Effector CD4-positive, alpha-beta T cell (primary cell): Measurements from ENCODE around the gene OR52N4.
"Not testable (repeated sequence)": the region's sequence is repeated elsewhere in the genome, so short reads cannot be mapped to it uniquely, and the experiment has no call there.

ENCODE experiments used
- DNase-seq: peaks from one replicate; pipeline ENCODE4 v3.0.0-alpha.2; 2020
- total RNA-seq: gene quantifications from one replicate; lab custom pipeline; 2026; lab: John Stamatoyannopoulos, UW

Gene OR52N4
- total RNA-seq, result 2.1 reads per million, percentile 4 among the genes with 10 or more reads in this experiment

- no peak for DNase-seq
These were observed at the start of gene OR52N4 for GRCh38 chr11:5753943-5754342. Gene OR52N4 (plus strand): TSS chr11:5754243. CDS start chr11:5754741, 498 bp downstream.

- DNase-seq, result no peak
These were observed 48.4 kb upstream of the OR52N4 start for GRCh38 chr11:5705688-5706087.

- no peak for DNase-seq
These were observed 41.5 kb upstream of the OR52N4 start for GRCh38 chr11:5712507-5712906.

- DNase-seq, result no peak
These were observed 40.3 kb upstream of the OR52N4 start for GRCh38 chr11:5713695-5714094.

- DNase-seq, result not testable (repeated sequence)
These were observed 37.5 kb upstream of the OR52N4 start for GRCh38 chr11:5716518-5716917.

GRCh38 chr11:5719703-5720495, 34.1 kb upstream of the OR52N4 start:
- no peak for DNase-seq

- no peak for DNase-seq
These were observed 31.4 kb upstream of the OR52N4 start for GRCh38 chr11:5722622-5723021.

GRCh38 chr11:5726351-5726750, 27.7 kb upstream of the OR52N4 start:
- no peak for DNase-seq

GRCh38 chr11:5727691-5728090, 26.4 kb upstream of the OR52N4 start:
- no peak for DNase-seq

- no peak for DNase-seq
These were observed 17.6 kb upstream of the OR52N4 start, which contains the start of gene OR56B1 for GRCh38 chr11:5736396-5736795. Gene OR56B1 (plus strand): TSS chr11:5736448. CDS start chr11:5736517, 69 bp downstream.

- no peak for DNase-seq
These were observed 17.0 kb upstream of the OR52N4 start for GRCh38 chr11:5737091-5737490.

- DNase-seq, result no peak
These were observed 16.2 kb upstream of the OR52N4 start for GRCh38 chr11:5737670-5738392.

GRCh38 chr11:5738431-5738830, 15.6 kb upstream of the OR52N4 start:
- DNase-seq, result no peak

GRCh38 chr11:5746614-5747013, 7.4 kb upstream of the OR52N4 start:
- DNase-seq, result no peak

- DNase-seq, result no peak
These were observed 4.2 kb upstream of the OR52N4 start for GRCh38 chr11:5749836-5750235.

GRCh38 chr11:5767056-5767455, 13.0 kb downstream of the OR52N4 start:
- DNase-seq, result no peak

GRCh38 chr11:5783255-5783654, 29.2 kb downstream of the OR52N4 start, which contains the start of gene OR52N5:
Gene OR52N5 (minus strand): TSS chr11:5783355. CDS start chr11:5778634, 4,721 bp downstream.
- no peak for DNase-seq

GRCh38 chr11:5791165-5791564, 37.1 kb downstream of the OR52N4 start, which contains the start of gene OR52N1:
Gene OR52N1 (minus strand): TSS chr11:5791265. CDS start chr11:5788816, 2,449 bp downstream.
- DNase-seq, result no peak

GRCh38 chr11:5796541-5796940, 42.5 kb downstream of the OR52N4 start:
- DNase-seq, result no peak

- no peak for DNase-seq
These were observed 49.9 kb downstream of the OR52N4 start for GRCh38 chr11:5803982-5804381.
